B cell (primary cell): ENCODE results near the gene TGFBR3L.

ENCODE experiments used
- CTCF ChIP-seq: fragments of 200-600 bp; IDR thresholded peaks from one replicate; pipeline ENCODE4 v1.8.0; 2022; ENCODE audit warnings: antibody characterized with exemption, mild to moderate bottlenecking
- EZH2 ChIP-seq: IDR thresholded peaks from 2 replicates; pipeline ENCODE4 v1.6.1; 2012; ENCODE audit warnings: borderline replicate concordance, low read depth, mild to moderate bottlenecking, moderate library complexity, low read length; ENCODE audit not compliant: insufficient read depth, poor library complexity, severe bottlenecking

GRCh38 chr19:7926021-7926726 lies 11.5 kb downstream of the TGFBR3L start, which contains the start of gene CTXN1:
- TF ChIP-seq CTCF = no peak
- TF ChIP-seq EZH2 = no peak
